GM12875 (cell line): ENCODE data around the gene ADAMTSL1.

Source experiments
- H3K4me3 ChIP-seq: one replicate; pipeline ENCODE4 v1.5.1; 2011; ENCODE audit warnings: low read depth, low read length, control low read depth
- CTCF ChIP-seq: IDR thresholded peaks from 2 replicates; pipeline ENCODE4 v1.5.1; 2011; ENCODE audit warnings: low read depth, mild to moderate bottlenecking, control low read depth, inconsistent platforms, low read length, moderate library complexity, borderline replicate concordance; ENCODE audit not compliant: insufficient read depth

The ADAMTSL1 gene

GRCh38 chr9:18682907-18683306, 209.0 kb downstream of the ADAMTSL1 start:
- no peak overlapping the region for H3K4me3 ChIP-seq
- TF ChIP-seq CTCF, result no peak

- no peak for TF ChIP-seq CTCF
- no peak overlapping the region for H3K4me3 ChIP-seq
These were observed 209.4 kb downstream of the ADAMTSL1 start for GRCh38 chr9:18683312-18683711.

GRCh38 chr9:18683851-18684250, 209.9 kb downstream of the ADAMTSL1 start:
- H3K4me3 ChIP-seq, result no peak overlapping the region
- TF ChIP-seq CTCF, result no peak

GRCh38 chr9:18684593-18685317, 210.8 kb downstream of the ADAMTSL1 start:
- TF ChIP-seq CTCF, result no peak
- no peak overlapping the region for H3K4me3 ChIP-seq

GRCh38 chr9:18688581-18689565, 214.9 kb downstream of the ADAMTSL1 start:
- H3K4me3 ChIP-seq, result no peak overlapping the region
- no peak for TF ChIP-seq CTCF

GRCh38 chr9:18689921-18690320, 216.0 kb downstream of the ADAMTSL1 start:
- no peak overlapping the region for H3K4me3 ChIP-seq
- TF ChIP-seq CTCF, result no peak
